WTC11 (cell line): ENCODE measurements around the gene CNP. TPM values are rescaled to one million over a fixed set of nuclear protein-coding genes. Genes with fewer than 3 reads are reported as not detected.

Source experiments
- CBFB ChIP-seq: sonication (generic); formaldehyde crosslinking; IDR thresholded peaks from 2 replicates; pipeline ENCODE4 v1.8.1; 2022; ENCODE audit warnings: mild to moderate bottlenecking, low read depth, missing genetic modification reagents
- CREB1 ChIP-seq: sonication (generic); formaldehyde crosslinking; IDR thresholded peaks from 2 replicates; pipeline ENCODE4 v1.8.0; 2023; ENCODE audit warnings: mild to moderate bottlenecking, missing genetic modification reagents
- ETV6 ChIP-seq: sonication (generic); formaldehyde crosslinking; IDR thresholded peaks from 2 replicates; pipeline ENCODE4 v1.8.1; 2022; ENCODE audit warnings: mild to moderate bottlenecking, missing genetic modification reagents
- FOXK1 ChIP-seq: sonication (generic); formaldehyde crosslinking; IDR thresholded peaks from 2 replicates; pipeline ENCODE4 v1.8.0; 2022; ENCODE audit warnings: mild to moderate bottlenecking, moderate library complexity, missing genetic modification reagents
- GABPB1 ChIP-seq: sonication (generic); formaldehyde crosslinking; IDR thresholded peaks from 2 replicates; pipeline ENCODE4 v1.8.1; 2023; ENCODE audit warnings: mild to moderate bottlenecking, missing genetic modification reagents
- KAT7 ChIP-seq: sonication (generic); formaldehyde crosslinking; IDR thresholded peaks from 2 replicates; pipeline ENCODE4 v1.8.1; 2023; ENCODE audit warnings: missing genetic modification reagents, mild to moderate bottlenecking, borderline replicate concordance
- NR2C2 ChIP-seq: sonication (generic); formaldehyde crosslinking; IDR thresholded peaks from 2 replicates; pipeline ENCODE4 v1.8.0; 2022; ENCODE audit warnings: mild to moderate bottlenecking, missing genetic modification reagents
- OVOL2 ChIP-seq: fragments of 250-450 bp; sonication (Bioruptor Pico); IDR thresholded peaks from 2 replicates; pipeline ENCODE4 v1.9.0; 2021; ENCODE audit warnings: mild to moderate bottlenecking, borderline replicate concordance
- RELA ChIP-seq: sonication (generic); formaldehyde crosslinking; IDR thresholded peaks from 2 replicates; pipeline ENCODE4 v1.8.1; 2022; ENCODE audit warnings: missing genetic modification reagents, mild to moderate bottlenecking, borderline replicate concordance
- ZBTB21 ChIP-seq: sonication (generic); formaldehyde crosslinking; IDR thresholded peaks from 2 replicates; pipeline ENCODE4 v1.8.1; 2023; ENCODE audit warnings: mild to moderate bottlenecking, missing genetic modification reagents, borderline replicate concordance
- ZNF138 ChIP-seq: sonication (generic); formaldehyde crosslinking; conservative IDR thresholded peaks from 2 replicates; pipeline ENCODE4 v1.8.1; 2022; ENCODE audit warnings: mild to moderate bottlenecking, moderate library complexity, missing genetic modification reagents
- ZNF232 ChIP-seq: sonication (generic); formaldehyde crosslinking; IDR thresholded peaks from 2 replicates; pipeline ENCODE4 v1.8.0; 2022; ENCODE audit warnings: mild to moderate bottlenecking, missing genetic modification reagents
- ZNF396 ChIP-seq: fragments of 250-450 bp; sonication (Bioruptor Pico); IDR thresholded peaks from 2 replicates; pipeline ENCODE4 v1.8.0; 2021; ENCODE audit warnings: mild to moderate bottlenecking, moderate library complexity, borderline replicate concordance
- ZNF671 ChIP-seq: fragments of 250-450 bp; sonication (Bioruptor Pico); IDR thresholded peaks from 2 replicates; pipeline ENCODE4 v1.8.0; 2021; ENCODE audit warnings: mild to moderate bottlenecking
- total RNA-seq: library from RNA; stranded (reverse); gene quantifications from 3 replicates; pipeline ENCODE4 v1.2.3, GENCODE V29; 2021
- TF ChIP-seq, protein P1 (sequence below): fragments of 250-450 bp; sonication (Bioruptor Pico); IDR thresholded peaks from 2 replicates; pipeline ENCODE4 v1.9.0; 2021; ENCODE audit warnings: mild to moderate bottlenecking, borderline replicate concordance
- TF ChIP-seq, protein P2 (sequence below): sonication (generic); formaldehyde crosslinking; IDR thresholded peaks from 2 replicates; pipeline ENCODE4 v1.8.0; 2022; ENCODE audit warnings: mild to moderate bottlenecking, missing genetic modification reagents
- TF ChIP-seq, protein P3 (sequence below): fragments of 200-600 bp; IDR thresholded peaks from 2 replicates; pipeline ENCODE4 v1.8.0; 2022; ENCODE audit warnings: antibody characterized with exemption
- TF ChIP-seq, protein P4 (sequence below): sonication (generic); formaldehyde crosslinking; IDR thresholded peaks from 2 replicates; pipeline ENCODE4 v1.8.0; 2023; ENCODE audit warnings: missing genetic modification reagents
- TF ChIP-seq, protein P5 (sequence below): sonication (generic); formaldehyde crosslinking; IDR thresholded peaks from 2 replicates; pipeline ENCODE4 v1.8.1; 2023; ENCODE audit warnings: mild to moderate bottlenecking, missing genetic modification reagents, moderate library complexity
- TF ChIP-seq, protein P6 (sequence below): sonication (generic); formaldehyde crosslinking; IDR thresholded peaks from 2 replicates; pipeline ENCODE4 v1.8.1; 2023; ENCODE audit warnings: mild to moderate bottlenecking, moderate library complexity, missing genetic modification reagents
- TF ChIP-seq, protein P7 (sequence below): sonication (generic); formaldehyde crosslinking; IDR thresholded peaks from 2 replicates; pipeline ENCODE4 v1.8.1; 2023; ENCODE audit warnings: mild to moderate bottlenecking, missing genetic modification reagents, moderate library complexity
- TF ChIP-seq, protein P8 (sequence below): sonication (generic); formaldehyde crosslinking; IDR thresholded peaks from 2 replicates; pipeline ENCODE4 v1.8.1; 2023; ENCODE audit warnings: mild to moderate bottlenecking, missing genetic modification reagents

Gene CNP
- total RNA-seq, 1 experiment from 2014 or later: 52.5 TPM

DNA sequence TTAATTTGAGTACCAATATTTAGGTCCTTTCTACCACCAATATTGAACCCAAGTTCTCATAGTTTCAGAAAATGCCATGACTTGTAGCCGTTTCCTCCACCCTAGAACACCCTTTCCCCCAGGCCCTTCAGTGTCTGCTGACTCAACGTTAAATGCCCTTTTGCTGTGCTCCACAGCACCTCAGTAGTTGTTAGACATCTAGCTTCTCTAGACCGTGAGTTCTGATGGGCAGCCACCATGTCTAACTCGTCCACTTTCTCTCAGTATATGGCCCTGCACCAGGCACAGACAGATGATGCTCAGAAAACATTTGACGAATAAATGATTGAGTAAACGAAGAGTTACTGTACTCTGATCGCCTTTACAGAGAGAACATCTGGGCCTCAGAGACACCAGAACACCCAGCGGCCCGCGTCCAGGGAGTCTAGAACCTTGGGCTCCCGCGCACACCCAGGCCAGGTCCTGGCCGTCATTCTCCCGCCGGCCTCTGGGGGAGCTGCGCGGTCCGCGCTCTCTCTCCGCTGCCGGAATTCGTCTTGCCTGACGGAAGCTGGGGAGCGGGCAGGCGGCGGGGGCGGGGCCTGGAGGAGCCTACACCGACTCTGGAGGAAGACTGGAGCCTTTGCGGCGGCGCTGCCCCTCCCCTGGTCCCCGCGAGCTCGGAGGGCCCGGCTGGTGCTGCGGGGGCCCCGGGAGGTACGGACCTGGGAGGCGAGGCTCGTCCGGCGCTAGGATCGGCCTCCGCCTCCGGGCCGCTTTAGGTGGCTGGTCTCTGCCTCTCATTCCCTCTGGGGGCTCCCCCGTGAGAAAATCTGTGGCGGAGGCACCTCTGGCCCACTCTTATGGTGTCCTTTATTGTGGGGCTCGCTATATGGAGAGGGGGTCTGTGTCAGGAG lies 53.2 kb downstream of the CNP start, which contains the start of gene NKIRAS2 (continued):
- TF ChIP-seq, protein P1, sequence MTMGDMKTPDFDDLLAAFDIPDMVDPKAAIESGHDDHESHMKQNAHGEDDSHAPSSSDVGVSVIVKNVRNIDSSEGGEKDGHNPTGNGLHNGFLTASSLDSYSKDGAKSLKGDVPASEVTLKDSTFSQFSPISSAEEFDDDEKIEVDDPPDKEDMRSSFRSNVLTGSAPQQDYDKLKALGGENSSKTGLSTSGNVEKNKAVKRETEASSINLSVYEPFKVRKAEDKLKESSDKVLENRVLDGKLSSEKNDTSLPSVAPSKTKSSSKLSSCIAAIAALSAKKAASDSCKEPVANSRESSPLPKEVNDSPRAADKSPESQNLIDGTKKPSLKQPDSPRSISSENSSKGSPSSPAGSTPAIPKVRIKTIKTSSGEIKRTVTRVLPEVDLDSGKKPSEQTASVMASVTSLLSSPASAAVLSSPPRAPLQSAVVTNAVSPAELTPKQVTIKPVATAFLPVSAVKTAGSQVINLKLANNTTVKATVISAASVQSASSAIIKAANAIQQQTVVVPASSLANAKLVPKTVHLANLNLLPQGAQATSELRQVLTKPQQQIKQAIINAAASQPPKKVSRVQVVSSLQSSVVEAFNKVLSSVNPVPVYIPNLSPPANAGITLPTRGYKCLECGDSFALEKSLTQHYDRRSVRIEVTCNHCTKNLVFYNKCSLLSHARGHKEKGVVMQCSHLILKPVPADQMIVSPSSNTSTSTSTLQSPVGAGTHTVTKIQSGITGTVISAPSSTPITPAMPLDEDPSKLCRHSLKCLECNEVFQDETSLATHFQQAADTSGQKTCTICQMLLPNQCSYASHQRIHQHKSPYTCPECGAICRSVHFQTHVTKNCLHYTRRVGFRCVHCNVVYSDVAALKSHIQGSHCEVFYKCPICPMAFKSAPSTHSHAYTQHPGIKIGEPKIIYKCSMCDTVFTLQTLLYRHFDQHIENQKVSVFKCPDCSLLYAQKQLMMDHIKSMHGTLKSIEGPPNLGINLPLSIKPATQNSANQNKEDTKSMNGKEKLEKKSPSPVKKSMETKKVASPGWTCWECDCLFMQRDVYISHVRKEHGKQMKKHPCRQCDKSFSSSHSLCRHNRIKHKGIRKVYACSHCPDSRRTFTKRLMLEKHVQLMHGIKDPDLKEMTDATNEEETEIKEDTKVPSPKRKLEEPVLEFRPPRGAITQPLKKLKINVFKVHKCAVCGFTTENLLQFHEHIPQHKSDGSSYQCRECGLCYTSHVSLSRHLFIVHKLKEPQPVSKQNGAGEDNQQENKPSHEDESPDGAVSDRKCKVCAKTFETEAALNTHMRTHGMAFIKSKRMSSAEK (CRISPR knock-in tag): no peak
- TF ChIP-seq, protein P2, sequence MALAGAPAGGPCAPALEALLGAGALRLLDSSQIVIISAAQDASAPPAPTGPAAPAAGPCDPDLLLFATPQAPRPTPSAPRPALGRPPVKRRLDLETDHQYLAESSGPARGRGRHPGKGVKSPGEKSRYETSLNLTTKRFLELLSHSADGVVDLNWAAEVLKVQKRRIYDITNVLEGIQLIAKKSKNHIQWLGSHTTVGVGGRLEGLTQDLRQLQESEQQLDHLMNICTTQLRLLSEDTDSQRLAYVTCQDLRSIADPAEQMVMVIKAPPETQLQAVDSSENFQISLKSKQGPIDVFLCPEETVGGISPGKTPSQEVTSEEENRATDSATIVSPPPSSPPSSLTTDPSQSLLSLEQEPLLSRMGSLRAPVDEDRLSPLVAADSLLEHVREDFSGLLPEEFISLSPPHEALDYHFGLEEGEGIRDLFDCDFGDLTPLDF: no peak
- TF ChIP-seq, protein P3, sequence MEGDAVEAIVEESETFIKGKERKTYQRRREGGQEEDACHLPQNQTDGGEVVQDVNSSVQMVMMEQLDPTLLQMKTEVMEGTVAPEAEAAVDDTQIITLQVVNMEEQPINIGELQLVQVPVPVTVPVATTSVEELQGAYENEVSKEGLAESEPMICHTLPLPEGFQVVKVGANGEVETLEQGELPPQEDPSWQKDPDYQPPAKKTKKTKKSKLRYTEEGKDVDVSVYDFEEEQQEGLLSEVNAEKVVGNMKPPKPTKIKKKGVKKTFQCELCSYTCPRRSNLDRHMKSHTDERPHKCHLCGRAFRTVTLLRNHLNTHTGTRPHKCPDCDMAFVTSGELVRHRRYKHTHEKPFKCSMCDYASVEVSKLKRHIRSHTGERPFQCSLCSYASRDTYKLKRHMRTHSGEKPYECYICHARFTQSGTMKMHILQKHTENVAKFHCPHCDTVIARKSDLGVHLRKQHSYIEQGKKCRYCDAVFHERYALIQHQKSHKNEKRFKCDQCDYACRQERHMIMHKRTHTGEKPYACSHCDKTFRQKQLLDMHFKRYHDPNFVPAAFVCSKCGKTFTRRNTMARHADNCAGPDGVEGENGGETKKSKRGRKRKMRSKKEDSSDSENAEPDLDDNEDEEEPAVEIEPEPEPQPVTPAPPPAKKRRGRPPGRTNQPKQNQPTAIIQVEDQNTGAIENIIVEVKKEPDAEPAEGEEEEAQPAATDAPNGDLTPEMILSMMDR: peak; percentile 80
- no peak for TF ChIP-seq CREB1
- TF ChIP-seq, protein P4, sequence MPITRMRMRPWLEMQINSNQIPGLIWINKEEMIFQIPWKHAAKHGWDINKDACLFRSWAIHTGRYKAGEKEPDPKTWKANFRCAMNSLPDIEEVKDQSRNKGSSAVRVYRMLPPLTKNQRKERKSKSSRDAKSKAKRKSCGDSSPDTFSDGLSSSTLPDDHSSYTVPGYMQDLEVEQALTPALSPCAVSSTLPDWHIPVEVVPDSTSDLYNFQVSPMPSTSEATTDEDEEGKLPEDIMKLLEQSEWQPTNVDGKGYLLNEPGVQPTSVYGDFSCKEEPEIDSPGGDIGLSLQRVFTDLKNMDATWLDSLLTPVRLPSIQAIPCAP (CRISPR knock-in tag): no peak
- TF ChIP-seq ZNF671 (CRISPR knock-in tag): no peak
- TF ChIP-seq ETV6: peak; percentile 81; the same call in 1 of the 2 replicates
- peak; percentile 81; the same call in 1 of the 2 replicates for TF ChIP-seq FOXK1 (CRISPR knock-in tag)
- no peak for TF ChIP-seq RELA (CRISPR knock-in tag)
- no peak for TF ChIP-seq NR2C2 (CRISPR knock-in tag)
- TF ChIP-seq, protein P5, sequence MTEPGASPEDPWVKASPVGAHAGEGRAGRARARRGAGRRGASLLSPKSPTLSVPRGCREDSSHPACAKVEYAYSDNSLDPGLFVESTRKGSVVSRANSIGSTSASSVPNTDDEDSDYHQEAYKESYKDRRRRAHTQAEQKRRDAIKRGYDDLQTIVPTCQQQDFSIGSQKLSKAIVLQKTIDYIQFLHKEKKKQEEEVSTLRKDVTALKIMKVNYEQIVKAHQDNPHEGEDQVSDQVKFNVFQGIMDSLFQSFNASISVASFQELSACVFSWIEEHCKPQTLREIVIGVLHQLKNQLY (CRISPR knock-in tag): no peak
- TF ChIP-seq, protein P6, sequence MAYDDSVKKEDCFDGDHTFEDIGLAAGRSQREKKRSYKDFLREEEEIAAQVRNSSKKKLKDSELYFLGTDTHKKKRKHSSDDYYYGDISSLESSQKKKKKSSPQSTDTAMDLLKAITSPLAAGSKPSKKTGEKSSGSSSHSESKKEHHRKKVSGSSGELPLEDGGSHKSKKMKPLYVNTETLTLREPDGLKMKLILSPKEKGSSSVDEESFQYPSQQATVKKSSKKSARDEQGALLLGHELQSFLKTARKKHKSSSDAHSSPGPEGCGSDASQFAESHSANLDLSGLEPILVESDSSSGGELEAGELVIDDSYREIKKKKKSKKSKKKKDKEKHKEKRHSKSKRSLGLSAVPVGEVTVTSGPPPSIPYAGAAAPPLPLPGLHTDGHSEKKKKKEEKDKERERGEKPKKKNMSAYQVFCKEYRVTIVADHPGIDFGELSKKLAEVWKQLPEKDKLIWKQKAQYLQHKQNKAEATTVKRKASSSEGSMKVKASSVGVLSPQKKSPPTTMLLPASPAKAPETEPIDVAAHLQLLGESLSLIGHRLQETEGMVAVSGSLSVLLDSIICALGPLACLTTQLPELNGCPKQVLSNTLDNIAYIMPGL (CRISPR knock-in tag): peak; percentile 89
- peak; percentile 85 for TF ChIP-seq GABPB1
- no peak for TF ChIP-seq ZNF232 (CRISPR knock-in tag)
- no peak for TF ChIP-seq CBFB (CRISPR knock-in tag)
- TF ChIP-seq, protein P7, sequence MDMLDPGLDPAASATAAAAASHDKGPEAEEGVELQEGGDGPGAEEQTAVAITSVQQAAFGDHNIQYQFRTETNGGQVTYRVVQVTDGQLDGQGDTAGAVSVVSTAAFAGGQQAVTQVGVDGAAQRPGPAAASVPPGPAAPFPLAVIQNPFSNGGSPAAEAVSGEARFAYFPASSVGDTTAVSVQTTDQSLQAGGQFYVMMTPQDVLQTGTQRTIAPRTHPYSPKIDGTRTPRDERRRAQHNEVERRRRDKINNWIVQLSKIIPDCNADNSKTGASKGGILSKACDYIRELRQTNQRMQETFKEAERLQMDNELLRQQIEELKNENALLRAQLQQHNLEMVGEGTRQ: peak; percentile 45; the same call in 1 of the 2 replicates
- TF ChIP-seq KAT7 (CRISPR knock-in tag): 0 out of 2 replicates have a peak, but pooled peaks have one; percentile 45
- no peak for TF ChIP-seq ZNF138 (CRISPR knock-in tag)
- TF ChIP-seq ZBTB21: 0 out of 2 replicates have a peak, but pooled peaks have one; percentile 67
- no peak for TF ChIP-seq OVOL2 (CRISPR knock-in tag)
- TF ChIP-seq ZNF396 (CRISPR knock-in tag): no peak; the same call in 1 of the 2 replicates
- TF ChIP-seq, protein P8, sequence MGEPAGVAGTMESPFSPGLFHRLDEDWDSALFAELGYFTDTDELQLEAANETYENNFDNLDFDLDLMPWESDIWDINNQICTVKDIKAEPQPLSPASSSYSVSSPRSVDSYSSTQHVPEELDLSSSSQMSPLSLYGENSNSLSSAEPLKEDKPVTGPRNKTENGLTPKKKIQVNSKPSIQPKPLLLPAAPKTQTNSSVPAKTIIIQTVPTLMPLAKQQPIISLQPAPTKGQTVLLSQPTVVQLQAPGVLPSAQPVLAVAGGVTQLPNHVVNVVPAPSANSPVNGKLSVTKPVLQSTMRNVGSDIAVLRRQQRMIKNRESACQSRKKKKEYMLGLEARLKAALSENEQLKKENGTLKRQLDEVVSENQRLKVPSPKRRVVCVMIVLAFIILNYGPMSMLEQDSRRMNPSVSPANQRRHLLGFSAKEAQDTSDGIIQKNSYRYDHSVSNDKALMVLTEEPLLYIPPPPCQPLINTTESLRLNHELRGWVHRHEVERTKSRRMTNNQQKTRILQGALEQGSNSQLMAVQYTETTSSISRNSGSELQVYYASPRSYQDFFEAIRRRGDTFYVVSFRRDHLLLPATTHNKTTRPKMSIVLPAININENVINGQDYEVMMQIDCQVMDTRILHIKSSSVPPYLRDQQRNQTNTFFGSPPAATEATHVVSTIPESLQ (CRISPR knock-in tag): no peak
